ENCODE results near the gene SNPH.

DNA sequence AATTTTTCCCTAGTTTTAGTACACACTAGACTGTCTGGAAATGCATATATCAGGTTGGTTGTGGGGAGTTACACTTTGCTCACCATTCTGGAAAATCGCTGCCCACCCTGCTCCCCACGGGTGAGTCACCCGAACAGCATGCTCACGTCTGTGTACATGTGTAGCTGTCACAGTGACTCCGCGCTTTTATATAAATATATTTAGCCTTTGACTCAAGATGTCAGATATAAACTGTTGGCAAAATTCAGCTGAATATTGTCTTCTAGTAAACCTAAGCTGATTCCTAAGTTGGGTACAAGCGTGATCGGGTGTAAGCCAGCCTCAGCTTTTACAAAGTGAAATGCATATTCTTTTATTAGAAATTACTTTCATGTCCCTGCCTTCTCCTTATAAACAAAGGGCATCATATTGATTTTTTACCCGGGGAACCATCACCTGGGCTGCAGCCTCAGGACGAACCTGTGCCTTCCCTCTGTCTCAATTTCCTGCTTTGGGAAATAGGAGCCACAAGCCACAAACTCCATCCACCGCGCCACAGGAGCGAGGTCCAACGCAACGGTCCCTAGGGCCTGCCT is 58.6 kb downstream of the SNPH start:
- TF ChIP-seq, protein P1, sequence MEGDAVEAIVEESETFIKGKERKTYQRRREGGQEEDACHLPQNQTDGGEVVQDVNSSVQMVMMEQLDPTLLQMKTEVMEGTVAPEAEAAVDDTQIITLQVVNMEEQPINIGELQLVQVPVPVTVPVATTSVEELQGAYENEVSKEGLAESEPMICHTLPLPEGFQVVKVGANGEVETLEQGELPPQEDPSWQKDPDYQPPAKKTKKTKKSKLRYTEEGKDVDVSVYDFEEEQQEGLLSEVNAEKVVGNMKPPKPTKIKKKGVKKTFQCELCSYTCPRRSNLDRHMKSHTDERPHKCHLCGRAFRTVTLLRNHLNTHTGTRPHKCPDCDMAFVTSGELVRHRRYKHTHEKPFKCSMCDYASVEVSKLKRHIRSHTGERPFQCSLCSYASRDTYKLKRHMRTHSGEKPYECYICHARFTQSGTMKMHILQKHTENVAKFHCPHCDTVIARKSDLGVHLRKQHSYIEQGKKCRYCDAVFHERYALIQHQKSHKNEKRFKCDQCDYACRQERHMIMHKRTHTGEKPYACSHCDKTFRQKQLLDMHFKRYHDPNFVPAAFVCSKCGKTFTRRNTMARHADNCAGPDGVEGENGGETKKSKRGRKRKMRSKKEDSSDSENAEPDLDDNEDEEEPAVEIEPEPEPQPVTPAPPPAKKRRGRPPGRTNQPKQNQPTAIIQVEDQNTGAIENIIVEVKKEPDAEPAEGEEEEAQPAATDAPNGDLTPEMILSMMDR (IDR thresholded peaks at IDR 0.05): no peak
- TF ChIP-seq POLR2A (IDR thresholded peaks at IDR 0.05): no peak
